ENCODE measurements around the gene TMEM207.
"Not testable (repeated sequence)": the region's sequence is repeated elsewhere in the genome, so short reads cannot be mapped to it uniquely, and the experiment has no call there.

TMEM207 gene

GRCh38 chr3:190449801-190450200 is at the start of gene TMEM207:
Gene TMEM207, minus strand, starts transcription at chr3:190449901. Its CDS starts 92 bp downstream, at chr3:190449809.
- no peak for DNase-seq (ENCODE audit: low read depth, low spot score)

GRCh38 chr3:190499122-190499521 is 49.4 kb upstream of the TMEM207 start:
- no peak for DNase-seq (ENCODE audit: low read depth, low spot score)

GRCh38 chr3:190498293-190498692 is 48.6 kb upstream of the TMEM207 start:
- no peak for DNase-seq (ENCODE audit: low read depth, low spot score)

GRCh38 chr3:190497811-190498210 is 48.1 kb upstream of the TMEM207 start:
- DNase-seq (ENCODE audit: low read depth, low spot score), result no peak

GRCh38 chr3:190496859-190497258 is 47.2 kb upstream of the TMEM207 start:
- DNase-seq (ENCODE audit: low read depth, low spot score), result no peak

GRCh38 chr3:190495796-190496195 is 46.1 kb upstream of the TMEM207 start:
- DNase-seq (ENCODE audit: low read depth, low spot score), result no peak

GRCh38 chr3:190495354-190495753 is 45.7 kb upstream of the TMEM207 start:
- no peak for DNase-seq (ENCODE audit: low read depth, low spot score)

- DNase-seq (ENCODE audit: low read depth, low spot score), result no peak
Measured at GRCh38 chr3:190494907-190495306, 45.2 kb upstream of the TMEM207 start.

GRCh38 chr3:190492966-190493365 is 43.3 kb upstream of the TMEM207 start:
- no peak for DNase-seq (ENCODE audit: low read depth, low spot score)

GRCh38 chr3:190492129-190492528 is 42.4 kb upstream of the TMEM207 start:
- DNase-seq (ENCODE audit: low read depth, low spot score), result no peak

- no peak for DNase-seq (ENCODE audit: low read depth, low spot score)
Measured at GRCh38 chr3:190491533-190492054, 41.9 kb upstream of the TMEM207 start.

- DNase-seq (ENCODE audit: low read depth, low spot score), result no peak
Measured at GRCh38 chr3:190486908-190487607, 37.4 kb upstream of the TMEM207 start.

GRCh38 chr3:190486533-190486864 is 36.8 kb upstream of the TMEM207 start:
- DNase-seq (ENCODE audit: low read depth, low spot score), result no peak

GRCh38 chr3:190485830-190486532 is 36.3 kb upstream of the TMEM207 start:
- DNase-seq (ENCODE audit: low read depth, low spot score), result no peak

GRCh38 chr3:190481779-190482178 is 32.1 kb upstream of the TMEM207 start:
- no peak for DNase-seq (ENCODE audit: low read depth, low spot score)

- DNase-seq (ENCODE audit: low read depth, low spot score), result not testable (repeated sequence)
Measured at GRCh38 chr3:190473261-190473660, 23.6 kb upstream of the TMEM207 start.

- no peak for DNase-seq (ENCODE audit: low read depth, low spot score)
Measured at GRCh38 chr3:190467922-190468321, 18.2 kb upstream of the TMEM207 start.

GRCh38 chr3:190458040-190458439 is 8.3 kb upstream of the TMEM207 start:
- DNase-seq (ENCODE audit: low read depth, low spot score), result no peak

GRCh38 chr3:190456770-190457169 is 7.1 kb upstream of the TMEM207 start:
- DNase-seq (ENCODE audit: low read depth, low spot score), result no peak

GRCh38 chr3:190455828-190456227 is 6.1 kb upstream of the TMEM207 start:
- no peak for DNase-seq (ENCODE audit: low read depth, low spot score)

- DNase-seq (ENCODE audit: low read depth, low spot score), result no peak
Measured at GRCh38 chr3:190448256-190448655, 1.4 kb downstream of the TMEM207 start.

- no peak for DNase-seq (ENCODE audit: low read depth, low spot score)
Measured at GRCh38 chr3:190446573-190447279, 3.0 kb downstream of the TMEM207 start.
